ENCODE measurements around the gene PXN.

PXN gene

DNA sequence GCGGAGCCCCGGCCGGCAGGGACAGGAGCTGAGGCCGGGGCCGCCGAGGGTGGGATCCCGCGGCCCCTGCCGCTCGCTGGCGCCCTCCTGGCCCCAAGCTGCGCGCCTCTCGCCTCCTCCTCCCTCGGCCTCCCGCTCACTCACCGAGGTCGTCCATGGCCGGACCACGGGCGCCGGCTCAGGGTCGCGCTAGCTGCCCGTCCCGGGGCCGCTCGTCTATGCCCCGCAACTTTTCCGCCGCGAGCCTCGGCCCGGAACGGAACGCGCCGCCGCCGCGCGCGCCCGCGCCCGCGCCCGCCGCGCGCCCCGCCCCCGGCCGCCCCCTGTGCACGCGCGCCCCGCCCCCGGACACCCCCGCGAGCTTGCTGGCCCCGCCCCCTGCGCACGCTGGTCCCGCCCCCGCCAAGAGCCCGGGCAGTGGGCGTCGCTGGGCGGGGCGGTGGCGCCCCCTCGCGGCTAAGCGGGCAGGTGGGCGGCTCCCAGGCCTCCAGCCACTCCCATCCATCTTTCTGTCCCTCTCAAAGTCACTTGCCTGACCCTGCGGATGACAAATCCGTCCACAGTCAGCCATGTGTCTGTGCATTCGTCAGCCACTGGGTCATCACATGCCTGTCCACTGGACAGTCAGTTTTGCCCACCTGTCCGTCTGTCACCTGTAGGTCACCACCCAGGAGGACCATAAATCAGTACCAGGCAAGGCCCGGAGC, at the start of gene PXN:
Gene PXN, minus strand, starts transcription at position 258 of the 707 bp plus-strand sequence. Its CDS starts 101 bp downstream, at position 157.
- peak; percentile 94 for DNase-seq (ENCODE audit: low spot score)

DNA sequence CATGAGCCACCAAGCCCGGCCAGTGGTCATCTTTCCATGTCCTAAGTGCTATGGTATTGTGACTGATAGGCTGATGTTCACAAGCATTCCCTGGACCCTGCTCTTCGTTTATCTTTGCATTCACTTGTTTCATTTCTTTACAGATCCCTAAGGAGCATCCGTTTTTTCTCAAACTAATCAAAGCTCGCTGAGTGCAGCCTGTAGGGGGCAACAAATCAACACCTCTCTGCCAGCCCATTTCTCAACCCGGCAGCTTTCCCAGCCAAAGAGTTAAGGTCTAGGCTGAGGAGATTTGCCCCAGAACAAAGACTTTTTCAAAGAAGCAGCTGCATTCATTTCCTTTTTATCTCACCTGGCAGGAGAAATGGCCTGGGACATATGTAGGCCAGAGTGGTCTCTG, 48.7 kb upstream of the PXN start:
- no peak for DNase-seq (ENCODE audit: low spot score)

GRCh38 chr12:120301962-120302815, 36.7 kb upstream of the PXN start, which contains the start of gene SIRT4:
Gene SIRT4, plus strand, starts transcription at chr12:120302321. Its CDS starts 1,241 bp downstream, at chr12:120303562.
- peak; percentile 93 for DNase-seq (ENCODE audit: low spot score)

- DNase-seq (ENCODE audit: low spot score), result peak; percentile 61
These were observed 27.4 kb upstream of the PXN start, which contains the start of gene RNU4-1 for GRCh38 chr12:120292661-120293531. Gene RNU4-1, minus strand, starts transcription at chr12:120293237.

DNA sequence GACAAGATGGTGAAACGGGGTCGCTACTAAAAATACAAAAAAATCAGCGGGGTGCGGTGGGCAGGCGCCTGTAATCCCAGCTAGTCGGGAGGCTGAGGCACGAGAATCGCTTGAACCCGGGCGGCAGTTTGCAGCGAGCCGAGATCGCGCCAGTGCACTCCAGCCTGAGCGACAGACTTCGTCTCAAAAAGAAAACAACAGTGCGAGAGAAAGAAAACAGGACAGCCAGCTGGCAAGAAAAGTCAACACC, 26.8 kb upstream of the PXN start:
- DNase-seq (ENCODE audit: low spot score), result no peak

DNA sequence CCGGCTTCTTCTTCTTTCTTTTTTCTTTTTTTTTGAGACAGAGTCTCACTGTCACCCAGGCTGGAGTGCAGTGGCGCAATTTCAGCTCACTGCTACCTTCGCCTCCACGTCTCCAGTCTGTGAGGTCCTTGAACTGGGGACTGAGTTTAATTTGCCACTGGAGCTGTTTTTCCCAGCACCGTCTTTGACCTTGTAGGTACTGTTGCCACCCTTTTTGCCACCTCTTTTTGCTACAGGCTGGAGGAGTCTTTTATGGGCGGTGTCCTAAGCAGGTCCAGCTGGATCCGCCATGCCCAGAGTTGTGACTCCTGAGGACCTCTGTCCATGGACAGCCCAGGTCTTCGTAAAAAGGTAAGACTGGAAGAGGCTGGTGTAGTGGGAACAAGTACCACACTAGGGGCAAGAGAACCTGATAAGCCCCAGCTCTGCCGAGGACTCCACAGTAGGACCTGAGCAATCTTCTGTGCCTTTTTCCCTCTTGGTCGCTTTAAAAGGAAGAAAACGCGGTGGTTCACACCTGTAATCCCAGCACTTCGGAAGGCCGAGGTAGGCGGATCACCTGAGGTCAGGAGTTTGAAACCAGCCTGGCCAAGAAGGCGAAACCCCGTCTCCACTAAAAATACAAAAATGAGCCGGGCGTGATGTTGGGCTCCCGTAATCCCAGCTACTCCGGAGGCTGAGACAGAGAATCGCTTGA, 25.2 kb upstream of the PXN start:
- no peak for DNase-seq (ENCODE audit: low spot score)

GRCh38 chr12:120287491-120287890, 22.0 kb upstream of the PXN start:
- DNase-seq (ENCODE audit: low spot score), result no peak

DNA sequence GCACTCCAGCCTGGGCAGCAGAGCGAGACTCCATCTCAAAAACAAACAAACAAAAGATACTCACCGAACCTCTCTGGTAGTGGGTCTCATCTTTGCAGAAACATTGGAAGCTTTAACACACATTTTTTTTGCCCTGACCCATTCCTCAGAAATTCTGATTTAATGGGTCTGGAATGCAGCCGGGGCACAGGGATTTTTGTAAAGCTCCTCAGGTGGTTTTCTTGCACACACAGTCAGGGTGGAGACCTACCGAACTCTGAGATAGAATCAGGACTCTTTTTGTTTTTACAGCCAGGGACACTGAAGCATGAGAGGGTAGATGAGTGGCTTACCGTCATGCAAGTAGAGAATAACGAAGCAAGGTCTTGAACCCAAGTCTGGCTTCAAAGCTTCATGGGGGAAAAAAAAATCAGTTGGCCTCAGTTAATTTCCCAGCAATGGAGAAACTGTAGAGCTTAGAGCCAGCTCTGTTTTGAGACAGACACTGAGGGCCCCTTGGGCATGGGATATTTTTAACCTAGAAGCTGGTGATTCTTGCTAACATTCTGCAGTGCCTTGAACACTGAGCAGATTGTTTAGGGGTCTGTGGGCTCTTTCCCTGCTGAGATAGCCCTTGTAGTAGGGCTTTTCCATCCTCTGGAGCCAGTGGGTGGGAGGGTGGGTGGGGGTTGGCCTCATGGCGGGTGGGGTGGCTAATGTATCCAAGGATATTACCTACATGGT, 21.4 kb upstream of the PXN start:
- no peak for DNase-seq (ENCODE audit: low spot score)

- DNase-seq (ENCODE audit: low spot score), result no peak
These were observed 18.9 kb upstream of the PXN start for GRCh38 chr12:120284381-120284780.

GRCh38 chr12:120283318-120283717, 17.8 kb upstream of the PXN start:
- no peak for DNase-seq (ENCODE audit: low spot score)

- DNase-seq (ENCODE audit: low spot score), result no peak
These were observed 12.9 kb upstream of the PXN start for GRCh38 chr12:120278137-120279069.

GRCh38 chr12:120276734-120277133, 11.2 kb upstream of the PXN start:
- DNase-seq (ENCODE audit: low spot score), result no peak

- DNase-seq (ENCODE audit: low spot score), result no peak
These were observed 2.2 kb upstream of the PXN start for GRCh38 chr12:120267736-120268135.

DNA sequence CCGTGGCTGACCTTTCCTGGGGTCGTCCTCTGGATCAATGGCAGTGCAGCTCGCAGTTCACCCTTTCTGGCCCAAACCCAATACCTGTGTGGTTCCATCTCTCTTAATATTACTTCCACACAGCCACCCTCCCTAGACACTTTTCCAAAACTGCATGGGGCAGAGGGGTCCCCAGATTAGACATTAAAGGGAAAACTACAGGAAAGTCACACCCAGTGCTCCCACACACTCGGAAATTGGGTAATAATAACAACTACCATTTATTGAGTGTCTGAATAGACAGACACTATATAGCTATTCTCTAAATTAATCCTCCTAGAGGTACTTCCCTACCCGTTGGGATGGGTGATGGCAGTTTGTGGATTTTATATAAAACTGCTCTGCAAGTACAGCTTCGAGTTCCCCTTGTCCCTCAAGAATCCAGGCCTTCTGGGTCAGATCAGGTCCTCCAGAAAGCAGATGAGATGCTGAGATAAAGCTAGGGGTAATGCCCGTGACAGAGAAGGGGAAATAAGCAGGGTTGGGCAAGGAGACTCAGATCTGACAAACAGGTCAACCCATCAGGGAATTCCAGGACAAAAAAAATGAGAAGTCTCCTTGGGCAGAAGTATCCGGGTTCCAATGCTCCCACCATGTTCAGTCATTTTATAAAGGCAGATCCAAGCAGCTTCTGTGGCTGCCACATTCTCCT, 795 bp upstream of the PXN start:
- no peak for DNase-seq (ENCODE audit: low spot score)

DNA sequence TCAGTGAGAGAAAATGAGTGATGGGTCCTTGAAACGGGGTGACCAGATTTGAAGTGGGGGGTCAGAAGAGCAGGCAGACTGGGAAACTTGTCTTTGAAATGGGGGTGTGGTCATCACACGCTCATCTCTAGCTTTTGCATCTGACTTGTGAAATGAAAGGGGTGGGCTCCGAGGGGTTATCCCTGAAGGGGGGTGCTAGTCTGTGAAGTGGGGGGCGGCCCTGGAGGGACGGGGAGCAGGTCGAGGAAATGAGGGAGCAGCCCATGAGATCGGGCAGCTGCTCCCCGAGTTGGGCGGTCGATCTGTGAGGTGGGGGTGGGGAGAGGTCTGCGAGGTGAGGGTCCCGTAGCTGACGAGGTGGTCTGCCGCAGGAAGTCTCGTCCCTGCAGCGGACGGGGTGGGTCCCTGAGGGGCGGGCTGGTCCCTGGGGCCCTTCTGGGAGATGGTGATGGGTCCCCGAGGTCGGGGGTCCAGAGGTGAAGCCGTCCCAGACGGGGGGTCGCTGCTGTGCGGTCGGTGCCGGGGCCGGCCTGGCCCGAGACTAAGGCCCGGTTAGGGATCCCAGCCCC, 542 bp downstream of the PXN start:
- DNase-seq (ENCODE audit: low spot score), result no peak

GRCh38 chr12:120264086-120264903, 1.2 kb downstream of the PXN start:
- DNase-seq (ENCODE audit: low spot score), result no peak

GRCh38 chr12:120263748-120264085, 1.8 kb downstream of the PXN start:
- no peak for DNase-seq (ENCODE audit: low spot score)

All from germinal center (tissue), 1 donor.